Heart right ventricle (tissue), 16 donors: ENCODE results near the gene HS1BP3. TPM values are rescaled to one million over a fixed set of nuclear protein-coding genes. Genes with fewer than 3 reads are reported as not detected.

ENCODE experiments used
- ATAC-seq, 8 donors: fragments of 200-7000 bp; cut with Tn5 transposase; one replicate each; pipeline ENCODE4 v1.9.1; 2020; ENCODE audit warnings: mild to moderate bottlenecking in 8 of 8, moderate library complexity in 8 of 8, moderate number of reproducible peaks in 1 of 8
- DNase-seq, 2 donors: peaks; one replicate each; pipeline ENCODE4 v3.0.0-alpha.2; 2020
- H3K27ac ChIP-seq, 10 donors: fragments of 200-600 bp; sonication (generic) in 2 of 10; one replicate each; pipeline versions ENCODE4 v1.5.0 to v1.8.0; 2020 to 2022; ENCODE audit warnings: mild to moderate bottlenecking in 3 of 10
- H3K27me3 ChIP-seq, 7 donors: fragments of 200-600 bp; one replicate each; pipeline ENCODE4 v1.8.0; 2021 to 2022; ENCODE audit warnings: mild to moderate bottlenecking in 2 of 7
- H3K36me3 ChIP-seq, 9 donors: fragments of 200-600 bp; sonication (generic) in 1 of 9; one replicate each; pipeline versions ENCODE4 v1.5.0 to v1.8.0; 2020 to 2022; ENCODE audit warnings: mild to moderate bottlenecking in 2 of 9
- H3K4me1 ChIP-seq, 9 donors: fragments of 200-600 bp; sonication (generic) in 1 of 9; one replicate each; pipeline versions ENCODE4 v1.5.0 to v1.8.0; 2020 to 2022; ENCODE audit warnings: mild to moderate bottlenecking in 4 of 9
- H3K4me3 ChIP-seq, 10 donors: fragments of 200-600 bp; sonication (generic) in 2 of 10; one replicate each; pipeline versions ENCODE4 v1.5.0 to v1.8.0; 2020 to 2022; ENCODE audit warnings: mild to moderate bottlenecking in 7 of 10, moderate library complexity in 2 of 10
- H3K9me3 ChIP-seq, 11 donors: fragments of 200-600 bp in 10 of 11; sonication (generic) in 2 of 11; one replicate each; pipeline versions ENCODE4 v1.5.0 to v1.8.0; 2013 to 2022; ENCODE audit warnings: mild to moderate bottlenecking in 2 of 11, control low read depth in 1 of 11, moderate library complexity in 1 of 11
- CTCF ChIP-seq, 9 donors: fragments of 200-600 bp; sonication (generic) in 2 of 9; IDR thresholded peaks; one replicate each; pipeline versions ENCODE4 v1.5.0 to v1.8.0; 2021 to 2022; ENCODE audit warnings: antibody characterized with exemption in 9 of 9, mild to moderate bottlenecking in 5 of 9, moderate library complexity in 1 of 9
- WGBS, 2 donors: extraction: QIAGEN DNeasy Blood & Tissue Kit; methylation state at CpG; one replicate each; pipeline ENCODE4 v1.1.7; 2013; ENCODE audit warnings: inconsistent platforms in 1 of 2; 5-methylcytosine and 5-hydroxymethylcytosine counted together
- intact Hi-C, 10 donors: fragments of 100-400 bp; cut with DNase I; formaldehyde crosslinking; loops; one replicate each; pipeline versions ENCODE4 v1.11.1 to v1.14.2; 2022
- polyA plus RNA-seq, 2 donors: library from polyadenylated mRNA; stranded (reverse); fragments of 200-250 nt; gene quantifications; one replicate each; pipeline ENCODE4 v1.2.3, GENCODE V29; 2013
- total RNA-seq, 10 donors: library from RNA; stranded (reverse); fragmentation: NEBNext Ultra II Directional in 3 of 10; extraction: Animal tissue kit (Norgen Biotek cat#: 25700) in 3 of 10; gene quantifications; one replicate each; pipeline versions ENCODE4 v1.2.1 to v1.2.4, GENCODE V29; 2021 to 2023
- donor health status: Arrhythmogenic right ventricular cardiomyopathy.
- donor health status: ischemic (EF 13 %, LVEDD 7.1; RV severe dilation, severe dysfunction).
- donor health status: healthy with polysubstance abuse.
- donor health status: DM: no; HTN: yes; CAD: no.
- donor health status: DM: no; HTN: no; CAD: no.
- donor health status: ischemic (EF 25% LVEDD 6.9; RV normal size, moderate dysfunction).
- donor health status: ischemic (EF 25% LVEDD 5.7; RV mildly dilated, moderate dysfunction).
- donor health status: healthy.
- donor health status: DM: yes; HTN: yes; CAD: no.
- donor health status: Ischemic cardiomyopathy.
- donor health status: ischemic (EF 35%, LVEDD 5.7; RV mildly dilated, moderate dysfunction).
- donor health status: nonischemic (EF 11% LVEDD 7.7; RV severe dilation, severe dysfunction).
- donor health status: DM: yes; HTN: yes; CAD: no.
- donor health status: PGD.
- donor health status: ischemic (EF 29% LVEDD 5.4; RV normal size, mild dysfunction).
- donor health status: nonischemic (EF 23%, LVEDD 6.1; RV moderate dilation, normal function).

Gene HS1BP3
- total and polyA plus RNA-seq, 12 donors = 11.3 to 26.3 (median 16.5) TPM

GRCh38 chr2:20569464-20570223 lies 81.3 kb downstream of the HS1BP3 start:
- TF ChIP-seq CTCF (IDR thresholded peaks at IDR 0.05) = no peak
- peaks cover 37 to 95% (median 81%) of the 10 kb centered on the region in 9 donors for H3K4me1 ChIP-seq
- intact Hi-C loops = loop anchor here in 1 of 10 donors (5.0 kb wide), 1 partner anchor 37 kb away; no protein-coding TSS in a partner anchor

GRCh38 chr2:20568501-20569463 lies 82.1 kb downstream of the HS1BP3 start:
- peak; percentile 19 to 78 (median 68) for ATAC-seq
- peak in 1 of 2 donors; percentile 44 for DNase-seq
- intact Hi-C loops = no loop called here

More at GRCh38 chr2:20569464-20570223, 81.3 kb downstream of the HS1BP3 start:
- H3K9me3 ChIP-seq = no peaks in the 10 kb centered on the region
- no peaks in the 10 kb centered on the region for H3K36me3 ChIP-seq
- ATAC-seq (no peak), DNase-seq (no peak)
- H3K27me3 ChIP-seq = no peaks in the 10 kb centered on the region
- peak overlapping the region; percentile 73 to 95 (median 86) for H3K27ac ChIP-seq
- no peak overlapping the region for H3K4me3 ChIP-seq
- WGBS, 2 donors = 67 to 70% methylated on average over 7 of the region's 7 CpGs

GRCh38 chr2:20567926-20568179 lies 83.0 kb downstream of the HS1BP3 start:
- Histone ChIP-seq H3K4me3 (no peak overlapping the region), H3K27ac (peak overlapping the region; percentile 21 to 95 (median 86)), H3K27me3 (no peaks in the 10 kb centered on the region), H3K36me3 (no peaks in the 10 kb centered on the region), H3K9me3 (no peaks in the 10 kb centered on the region), H3K4me1 (peaks cover 33 to 86% (median 70%) of the 10 kb centered on the region in 9 donors)
- intact Hi-C loops = no loop called here
- 70 to 71% methylated on average over 2 of the region's 2 CpGs for WGBS, 2 donors
- no peak for TF ChIP-seq CTCF (IDR thresholded peaks at IDR 0.05)
- ATAC-seq (no peak), DNase-seq (no peak)

More at GRCh38 chr2:20568501-20569463, 82.1 kb downstream of the HS1BP3 start:
- TF ChIP-seq CTCF (IDR thresholded peaks at IDR 0.05) = no peak
- H3K27ac ChIP-seq = peak overlapping the region; percentile 73 to 95 (median 86)
- H3K4me3 ChIP-seq = no peak overlapping the region
- H3K27me3 ChIP-seq = no peaks in the 10 kb centered on the region
- no peaks in the 10 kb centered on the region for H3K36me3 ChIP-seq
- H3K9me3 ChIP-seq = no peaks in the 10 kb centered on the region
- H3K4me1 ChIP-seq = peaks cover 37 to 87% (median 76%) of the 10 kb centered on the region in 9 donors
- 49 to 65% methylated on average over 13 of the region's 13 CpGs for WGBS, 2 donors

Other genes starting within 250 kb of the HS1BP3 start
- 100 to 1,000 TPM; 105 to 313 (median 157) TPM for gene RHOB, start 204.0 kb downstream of the HS1BP3 start, total RNA-seq
- gene RHOB, start 204.0 kb downstream of the HS1BP3 start, polyA plus RNA-seq = 100 to 1,000 TPM; 151 to 337 TPM
- gene GDF7, start 16.0 kb upstream of the HS1BP3 start, total RNA-seq = 1 to 10 TPM in 1 of 10 donors, under 1 TPM in 9; 0.10 to 1.2 (median 0.66) TPM
- gene GDF7, start 16.0 kb upstream of the HS1BP3 start, polyA plus RNA-seq = under 1 TPM; 0.17 to 0.37 TPM
- 10 to 100 TPM in 1 of 10 donors, 1 to 10 TPM in 9; 4.6 to 11.3 (median 6.3) TPM for gene LDAH, start 172.0 kb upstream of the HS1BP3 start, total RNA-seq
- gene LDAH, start 172.0 kb upstream of the HS1BP3 start, polyA plus RNA-seq = 1 to 10 TPM; 1.5 to 4.1 TPM